HEK293 (cell line): ENCODE measurements around the gene PRUNE2.

Experiments used
- CTCF ChIA-PET: fragments of 350-600 bp; formaldehyde crosslinking; extraction: SDS; loops from one replicate; lab custom pipeline; 2021; ENCODE audit warnings: antibody characterized with exemption; lab: Yijun Ruan, JAX
- POLR2A ChIA-PET: fragments of 300-600 bp; formaldehyde crosslinking; extraction: SDS; loops from one replicate; lab custom pipeline; 2020; ENCODE audit warnings: antibody characterized with exemption, inconsistent platforms; lab: Yijun Ruan, JAX
- H3K27ac ChIP-seq: fragments of 200-500 bp; sonication (Bioruptor generic); 2 replicates; pipeline ENCODE4 v1.5.1; 2014; ENCODE audit warnings: low read depth, low read length, control low read depth, inconsistent platforms; ENCODE audit errors: extremely low read depth
- H3K36me3 ChIP-seq, 2 experiments: fragments of 200-500 bp in 1 of 2; sonication (Bioruptor generic) in 1 of 2; 1 replicate in 1 of 2; 2 replicates in 1 of 2; pipeline ENCODE4 v1.5.1; 2014 to 2017; ENCODE audit warnings: inconsistent platforms in 2 of 2, low read length in 2 of 2; ENCODE audit not compliant: control insufficient read depth in 2 of 2, insufficient read depth in 1 of 2
- H3K4me1 ChIP-seq: fragments of 200-500 bp; sonication (Bioruptor generic); 2 replicates; pipeline ENCODE4 v1.5.1; 2014; ENCODE audit warnings: mild to moderate bottlenecking, low read length, inconsistent platforms; ENCODE audit not compliant: control insufficient read depth, insufficient read depth
- H3K4me3 ChIP-seq: 2 replicates; pipeline ENCODE4 v1.5.1; 2011; ENCODE audit warnings: low read depth, mild to moderate bottlenecking, control low read depth, low read length, moderate library complexity
- H3K9me3 ChIP-seq: fragments of 200-500 bp; sonication (Bioruptor generic); 2 replicates; pipeline ENCODE4 v1.5.1; 2014; ENCODE audit warnings: low read depth, low read length, inconsistent platforms; ENCODE audit not compliant: control insufficient read depth, insufficient read depth
- ATF2 ChIP-seq: fragments of 450-650 bp; formaldehyde crosslinking; IDR thresholded peaks from 2 replicates; pipeline ENCODE4 v1.5.1; 2016; ENCODE audit warnings: missing biosample characterization, missing genetic modification characterization, low read depth
- BCL11A ChIP-seq: fragments of 450-650 bp; formaldehyde crosslinking; IDR thresholded peaks from 2 replicates; pipeline ENCODE4 v1.5.1; 2016; ENCODE audit warnings: low read depth, missing biosample characterization, missing genetic modification characterization
- BCL6B ChIP-seq: fragments of 450-650 bp; formaldehyde crosslinking; IDR thresholded peaks from 2 replicates; pipeline ENCODE4 v1.5.1; 2017; ENCODE audit warnings: missing biosample characterization, missing genetic modification characterization
- HOXC10 ChIP-seq: sonication (generic); formaldehyde crosslinking; IDR thresholded peaks from 2 replicates; pipeline ENCODE4 v1.8.1; 2023; ENCODE audit warnings: mild to moderate bottlenecking, missing genetic modification reagents
- IKZF3 ChIP-seq: fragments of 450-650 bp; IDR thresholded peaks from 2 replicates; pipeline ENCODE4 v1.5.0; 2018; ENCODE audit warnings: missing biosample characterization, mild to moderate bottlenecking, missing genetic modification characterization, moderate library complexity
- SETDB1 ChIP-seq: IDR thresholded peaks from one replicate; pipeline ENCODE4 v1.6.1; 2017; ENCODE audit warnings: mild to moderate bottlenecking, low read length, moderate library complexity, mixed read lengths; ENCODE audit not compliant: insufficient read length
- ZBTB17 ChIP-seq: fragments of 450-650 bp; formaldehyde crosslinking; IDR thresholded peaks from 2 replicates; pipeline ENCODE4 v1.5.1; 2016; ENCODE audit warnings: missing biosample characterization, missing genetic modification characterization
- ZNF121 ChIP-seq: fragments of 450-650 bp; formaldehyde crosslinking; IDR thresholded peaks from 2 replicates; pipeline ENCODE4 v1.5.1; 2016; ENCODE audit warnings: missing biosample characterization, missing genetic modification characterization
- ZNF146 ChIP-seq: fragments of 450-650 bp; formaldehyde crosslinking; IDR thresholded peaks from 2 replicates; pipeline ENCODE4 v1.5.1; 2016; ENCODE audit warnings: missing biosample characterization, missing genetic modification characterization
- ZNF19 ChIP-seq: fragments of 450-650 bp; formaldehyde crosslinking; IDR thresholded peaks from 2 replicates; pipeline ENCODE4; 2016; ENCODE audit warnings: missing biosample characterization, missing genetic modification characterization, low read depth
- ZNF2 ChIP-seq: fragments of 450-650 bp; formaldehyde crosslinking; IDR thresholded peaks from 2 replicates; pipeline ENCODE4 v1.5.1; 2016; ENCODE audit warnings: missing biosample characterization, missing genetic modification characterization
- ZNF214 ChIP-seq: fragments of 450-650 bp; formaldehyde crosslinking; IDR thresholded peaks from 2 replicates; pipeline ENCODE4 v1.5.1; 2017; ENCODE audit warnings: missing biosample characterization, mild to moderate bottlenecking, missing genetic modification characterization, borderline replicate concordance
- ZNF223 ChIP-seq: fragments of 450-650 bp; formaldehyde crosslinking; IDR thresholded peaks from 2 replicates; pipeline ENCODE4 v1.5.1; 2016; ENCODE audit warnings: missing biosample characterization, missing genetic modification characterization
- ZNF239 ChIP-seq: fragments of 450-650 bp; formaldehyde crosslinking; IDR thresholded peaks from 2 replicates; pipeline ENCODE4 v1.5.1; 2016; ENCODE audit warnings: missing biosample characterization, missing genetic modification characterization
- ZNF26 ChIP-seq: fragments of 450-650 bp; formaldehyde crosslinking; IDR thresholded peaks from 2 replicates; pipeline ENCODE4 v1.5.1; 2016; ENCODE audit warnings: missing biosample characterization, missing genetic modification characterization
- ZNF266 ChIP-seq: fragments of 450-650 bp; formaldehyde crosslinking; IDR thresholded peaks from 2 replicates; pipeline ENCODE4 v1.5.1; 2016; ENCODE audit warnings: missing biosample characterization, missing genetic modification characterization, low read depth
- ZNF274 ChIP-seq, 2 experiments: fragments of 200-500 bp in 1 of 2; fragments of 450-650 bp in 1 of 2; sonication (Bioruptor generic) in 1 of 2; formaldehyde crosslinking in 1 of 2; IDR thresholded peaks; 2 replicates each; pipeline versions ENCODE4 v1.5.1 to v1.6.1; 2014 to 2016; ENCODE audit warnings: borderline replicate concordance in 1 of 2, inconsistent platforms in 1 of 2, low read length in 1 of 2, missing biosample characterization in 1 of 2, missing genetic modification characterization in 1 of 2
- ZNF362 ChIP-seq: fragments of 450-650 bp; formaldehyde crosslinking; IDR thresholded peaks from 2 replicates; pipeline ENCODE4 v1.5.1; 2016; ENCODE audit warnings: missing biosample characterization, missing genetic modification characterization
- ZNF449 ChIP-seq: fragments of 450-650 bp; formaldehyde crosslinking; IDR thresholded peaks from 2 replicates; pipeline ENCODE4 v1.5.1; 2017; ENCODE audit warnings: missing biosample characterization, mild to moderate bottlenecking, missing genetic modification characterization, moderate library complexity
- ZNF571 ChIP-seq: fragments of 450-650 bp; formaldehyde crosslinking; IDR thresholded peaks from 2 replicates; pipeline ENCODE4 v1.5.0; 2017; ENCODE audit warnings: missing biosample characterization, missing genetic modification characterization
- ZNF830 ChIP-seq: fragments of 450-650 bp; IDR thresholded peaks from 2 replicates; pipeline ENCODE4 v1.5.0; 2018; ENCODE audit warnings: missing biosample characterization, missing genetic modification characterization, low read depth, mild to moderate bottlenecking, moderate library complexity

PRUNE2 gene

GRCh38 chr9:76642701-76643209 lies 263.2 kb downstream of the PRUNE2 start:
- H3K36me3 ChIP-seq = no peaks in the 10 kb centered on the region
- H3K4me3 ChIP-seq = no peak overlapping the region
- no peaks in the 10 kb centered on the region for H3K9me3 ChIP-seq
- POLR2A ChIA-PET = no interaction called here
- no peak overlapping the region for H3K27ac ChIP-seq
- TF ChIP-seq SETDB1 (no peak), HOXC10 (CRISPR knock-in tag) (no peak), ZNF223 (tag by site-specific recombination) (no peak), BCL6B (no peak), ZNF362 (tag by site-specific recombination) (no peak), ZNF274 (IDR thresholded peaks at IDR 0.05; ENCODE audit: low read length) (no peak), ZNF274 (tag by site-specific recombination; IDR thresholded peaks at IDR 0.05; ENCODE audit: borderline replicate concordance) (no peak), IKZF3 (tag by site-specific recombination) (no peak), ZNF239 (no peak), ZBTB17 (tag by site-specific recombination) (no peak), BCL11A (tag by site-specific recombination) (no peak), ZNF830 (tag by site-specific recombination) (no peak), ZNF19 (tag by site-specific recombination) (no peak), ZNF2 (no peak)
- TF ChIP-seq, all 188 proteins: peak for 0
- H3K4me1 ChIP-seq = no peaks in the 10 kb centered on the region
- CTCF ChIA-PET = interaction anchor here (1.0 to 2.8 kb wide), 2 partner anchors 9 to 16 kb away, joined by 6 to 10 read pairs; no protein-coding TSS in a partner anchor

GRCh38 chr9:76642074-76642473 lies 263.8 kb downstream of the PRUNE2 start:
- no peak overlapping the region for H3K27ac ChIP-seq
- no peaks in the 10 kb centered on the region for H3K36me3 ChIP-seq
- TF ChIP-seq ZNF214 (tag by site-specific recombination) (no peak), ATF2 (tag by site-specific recombination) (peak; percentile 73), ZNF266 (tag by site-specific recombination) (no peak), ZNF449 (tag by site-specific recombination) (no peak), ZNF571 (tag by site-specific recombination) (no peak), ZNF239 (peak; percentile 59; the same call in 1 of the 2 replicates), ZNF146 (tag by site-specific recombination) (no peak), ZNF121 (no peak), ZNF2 (no peak), ZNF26 (tag by site-specific recombination) (no peak)
- CTCF ChIA-PET = interaction anchor here (0.7 to 2.8 kb wide), 3 partner anchors 8 to 136 kb away, joined by 3 to 10 read pairs (median 6); no protein-coding TSS in a partner anchor
- no peaks in the 10 kb centered on the region for H3K4me1 ChIP-seq
- no peak overlapping the region for H3K4me3 ChIP-seq
- POLR2A ChIA-PET = no interaction called here
- H3K9me3 ChIP-seq = no peaks in the 10 kb centered on the region
